ENCODE measurements around the gene PAGR1. TPM values are rescaled to one million over a fixed set of nuclear protein-coding genes. Genes with fewer than 3 reads are reported as not detected.

Gene PAGR1
- total and polyA plus RNA-seq, 2 of the 13 experiments (the other 11 are each of a cell fraction or from before 2014, with no cell fraction given), result 9.8 to 66.4 TPM

DNA sequence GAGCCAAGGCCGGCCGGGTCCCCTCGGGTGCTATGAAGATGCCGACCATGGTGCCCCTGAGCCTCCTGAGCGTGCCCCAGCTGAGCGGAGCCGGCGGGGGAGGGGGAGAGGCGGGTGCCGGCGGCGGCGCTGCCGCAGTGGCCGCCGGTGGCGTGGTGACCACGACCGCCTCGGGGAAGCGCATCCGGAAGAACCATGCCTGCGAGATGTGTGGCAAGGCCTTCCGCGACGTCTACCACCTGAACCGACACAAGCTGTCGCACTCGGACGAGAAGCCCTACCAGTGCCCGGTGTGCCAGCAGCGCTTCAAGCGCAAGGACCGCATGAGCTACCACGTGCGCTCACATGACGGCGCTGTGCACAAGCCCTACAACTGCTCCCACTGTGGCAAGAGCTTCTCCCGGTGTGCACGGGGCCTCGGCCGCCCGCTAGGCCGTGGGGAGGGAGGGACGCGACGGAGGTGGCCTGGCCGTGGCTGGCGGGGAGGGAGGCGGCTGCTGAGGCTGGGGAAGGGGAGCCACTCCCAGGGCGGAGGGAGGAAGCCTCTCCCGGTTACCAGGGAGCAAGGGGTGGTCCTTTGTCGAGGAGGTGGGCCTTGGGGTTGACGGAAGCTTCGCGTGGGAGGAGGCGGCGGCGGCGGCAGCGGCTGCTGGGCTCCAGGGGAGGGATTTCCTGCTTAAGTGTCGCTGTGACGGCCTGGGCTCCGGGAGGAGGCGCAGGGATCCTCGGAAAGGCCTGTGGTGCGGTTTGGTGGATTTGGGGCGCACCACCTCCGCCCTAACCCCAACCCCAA lies 8.3 kb upstream of the PAGR1 start:
- peak overlapping the region; percentile 88 for H3K4me2 ChIP-seq (ENCODE audit: low read depth, low read length)
- ChIA-PET POLR2A (interaction anchor here (0.8 to 3.7 kb wide), 23 partner anchors 10 to 258 kb away, joined by 3 to 80 read pairs (median 6); partner anchors contain the start of genes ALDOA, ASPHD1, CDIPT and KCTD13), CTCF (ENCODE audit: low intra/inter-chr PET ratio, low total read pairs) (interaction anchor here (1.8 kb wide), 1 partner anchor 41 kb away, joined by 5 read pairs; no protein-coding TSS in a partner anchor)
- no peak overlapping the region for H2AFZ ChIP-seq (ENCODE audit: low read length)
- peaks cover 22% of the 10 kb centered on the region for H3K79me2 ChIP-seq (ENCODE audit: insufficient read depth, low read length)
- peak overlapping the region; percentile 63 to 85 (median 77) for H3K4me3 ChIP-seq (replicated peaks in 1 of 3; ENCODE audit: insufficient read depth in 1 of 3, low read depth in 2 of 3, low read length in 3 of 3)
- H3K36me3 ChIP-seq (replicated peaks in 1 of 2; ENCODE audit: control insufficient read depth in 1 of 2, insufficient read depth in 2 of 2, low read length in 2 of 2), result peaks cover 10 to 41% of the 10 kb centered on the region in 2 experiments
- 2% methylated on average over 46 of the region's 69 CpGs for whole genome bisulfite sequencing (ENCODE audit: low lambda C conversion rate)
- TSS peak; percentile 53 for BruUV-seq (replicated peaks)
- FAIRE-seq, result peak; percentile 69
- H4K20me1 ChIP-seq (ENCODE audit: insufficient read depth, low read length), result peaks cover 23% of the 10 kb centered on the region; the same call in 1 of the 2 replicates
- no peaks in the 10 kb centered on the region for H3K9me3 ChIP-seq (ENCODE audit: low read length)
- H3K27me3 ChIP-seq (ENCODE audit: control insufficient read depth in 1 of 2, insufficient read depth in 2 of 2, low read length in 2 of 2), result peaks cover 0 to 4% of the 10 kb centered on the region in 2 experiments; a peak in 2 of 5 replicates
- intact Hi-C loops (cut with micrococcal nuclease; ENCODE audit: unreplicated experiment), result no loop called here
- ATAC-seq, result peak; percentile 2; the same call in 2 of the 3 replicates
- peaks cover 63% of the 10 kb centered on the region for H3K4me1 ChIP-seq (ENCODE audit: insufficient read depth, low read length)
- peak; percentile 81 for DNase-seq (ENCODE audit: low spot score)
- H3K9ac ChIP-seq (ENCODE audit: insufficient read depth, low read depth, low read length), result peak overlapping the region; percentile 78
- peak overlapping the region; percentile 77 for H3K27ac ChIP-seq (ENCODE audit: extremely low read length, insufficient read depth, low read length)
- in situ Hi-C loops (cut with HindIII; ENCODE audit: extremely low pct_ligation_motif_present, low pct_unique_long_range_greater_than_20kb), result loop anchor here (25.0 kb wide), 1 partner anchor 855 kb away; the partner anchor contains the start of genes FBRS and PRR14
- peak; percentile 89 for TF ChIP-seq MIER3 (CRISPR knock-in tag; IDR thresholded peaks at IDR 0.05; ENCODE audit: borderline replicate concordance)
- peak; percentile 99 for TF ChIP-seq ZNF737 (CRISPR knock-in tag; IDR thresholded peaks at IDR 0.05; ENCODE audit: borderline replicate concordance)
- TF ChIP-seq, protein P1, sequence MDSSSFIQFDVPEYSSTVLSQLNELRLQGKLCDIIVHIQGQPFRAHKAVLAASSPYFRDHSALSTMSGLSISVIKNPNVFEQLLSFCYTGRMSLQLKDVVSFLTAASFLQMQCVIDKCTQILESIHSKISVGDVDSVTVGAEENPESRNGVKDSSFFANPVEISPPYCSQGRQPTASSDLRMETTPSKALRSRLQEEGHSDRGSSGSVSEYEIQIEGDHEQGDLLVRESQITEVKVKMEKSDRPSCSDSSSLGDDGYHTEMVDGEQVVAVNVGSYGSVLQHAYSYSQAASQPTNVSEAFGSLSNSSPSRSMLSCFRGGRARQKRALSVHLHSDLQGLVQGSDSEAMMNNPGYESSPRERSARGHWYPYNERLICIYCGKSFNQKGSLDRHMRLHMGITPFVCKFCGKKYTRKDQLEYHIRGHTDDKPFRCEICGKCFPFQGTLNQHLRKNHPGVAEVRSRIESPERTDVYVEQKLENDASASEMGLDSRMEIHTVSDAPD (CRISPR knock-in tag; IDR thresholded peaks at IDR 0.05), result peak; percentile 74; the same call in 1 of the 2 replicates
- peak; percentile 68; the same call in 1 of the 2 replicates for TF ChIP-seq NCOA2 (CRISPR knock-in tag; IDR thresholded peaks at IDR 0.05)
- peak; percentile 94 for TF ChIP-seq ZNF12 (CRISPR knock-in tag; IDR thresholded peaks at IDR 0.05)
- TF ChIP-seq ZNF317 (CRISPR knock-in tag; IDR thresholded peaks at IDR 0.05), result peak; percentile 88
- peak; percentile 86 for TF ChIP-seq ZSCAN25 (CRISPR knock-in tag; IDR thresholded peaks at IDR 0.05)
- peak; percentile 92 for TF ChIP-seq CC2D1A (CRISPR knock-in tag; IDR thresholded peaks at IDR 0.05)
- peak; percentile 100 for TF ChIP-seq KDM5B (CRISPR knock-in tag; IDR thresholded peaks at IDR 0.05; ENCODE audit: borderline replicate concordance)
- TF ChIP-seq KDM1A (CRISPR knock-in tag; IDR thresholded peaks at IDR 0.05), result peak; percentile 69
- TF ChIP-seq NCOR1 (IDR thresholded peaks at IDR 0.05; ENCODE audit: borderline replicate concordance, low read length), result peak; percentile 24; the same call in 1 of the 2 replicates
- TF ChIP-seq PHF5A (CRISPR knock-in tag; IDR thresholded peaks at IDR 0.05; ENCODE audit: low read depth, unreplicated experiment), result no peak
- TF ChIP-seq, protein P2, sequence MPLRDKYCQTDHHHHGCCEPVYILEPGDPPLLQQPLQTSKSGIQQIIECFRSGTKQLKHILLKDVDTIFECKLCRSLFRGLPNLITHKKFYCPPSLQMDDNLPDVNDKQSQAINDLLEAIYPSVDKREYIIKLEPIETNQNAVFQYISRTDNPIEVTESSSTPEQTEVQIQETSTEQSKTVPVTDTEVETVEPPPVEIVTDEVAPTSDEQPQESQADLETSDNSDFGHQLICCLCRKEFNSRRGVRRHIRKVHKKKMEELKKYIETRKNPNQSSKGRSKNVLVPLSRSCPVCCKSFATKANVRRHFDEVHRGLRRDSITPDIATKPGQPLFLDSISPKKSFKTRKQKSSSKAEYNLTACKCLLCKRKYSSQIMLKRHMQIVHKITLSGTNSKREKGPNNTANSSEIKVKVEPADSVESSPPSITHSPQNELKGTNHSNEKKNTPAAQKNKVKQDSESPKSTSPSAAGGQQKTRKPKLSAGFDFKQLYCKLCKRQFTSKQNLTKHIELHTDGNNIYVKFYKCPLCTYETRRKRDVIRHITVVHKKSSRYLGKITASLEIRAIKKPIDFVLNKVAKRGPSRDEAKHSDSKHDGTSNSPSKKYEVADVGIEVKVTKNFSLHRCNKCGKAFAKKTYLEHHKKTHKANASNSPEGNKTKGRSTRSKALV (CRISPR knock-in tag; IDR thresholded peaks at IDR 0.05), result peak; percentile 97
- peak; percentile 86 for TF ChIP-seq ZNF775 (CRISPR knock-in tag; IDR thresholded peaks at IDR 0.05; ENCODE audit: borderline replicate concordance)
- TF ChIP-seq ZNF724P (CRISPR knock-in tag; IDR thresholded peaks at IDR 0.05; ENCODE audit: borderline replicate concordance), result peak; percentile 99
- TF ChIP-seq TMF1 (CRISPR knock-in tag; IDR thresholded peaks at IDR 0.05; ENCODE audit: low read depth), result peak; percentile 96
- TF ChIP-seq NAIF1 (CRISPR knock-in tag; IDR thresholded peaks at IDR 0.05; ENCODE audit: borderline replicate concordance), result peak; percentile 98
- TF ChIP-seq, protein P3, sequence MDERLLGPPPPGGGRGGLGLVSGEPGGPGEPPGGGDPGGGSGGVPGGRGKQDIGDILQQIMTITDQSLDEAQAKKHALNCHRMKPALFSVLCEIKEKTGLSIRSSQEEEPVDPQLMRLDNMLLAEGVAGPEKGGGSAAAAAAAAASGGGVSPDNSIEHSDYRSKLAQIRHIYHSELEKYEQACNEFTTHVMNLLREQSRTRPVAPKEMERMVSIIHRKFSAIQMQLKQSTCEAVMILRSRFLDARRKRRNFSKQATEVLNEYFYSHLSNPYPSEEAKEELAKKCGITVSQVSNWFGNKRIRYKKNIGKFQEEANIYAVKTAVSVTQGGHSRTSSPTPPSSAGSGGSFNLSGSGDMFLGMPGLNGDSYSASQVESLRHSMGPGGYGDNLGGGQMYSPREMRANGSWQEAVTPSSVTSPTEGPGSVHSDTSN (CRISPR knock-in tag; IDR thresholded peaks at IDR 0.05), result no peak
- TF ChIP-seq ZBTB3 (CRISPR knock-in tag; IDR thresholded peaks at IDR 0.05; ENCODE audit: borderline replicate concordance, low read depth), result peak; percentile 94; the same call in 1 of the 2 replicates

Measured in HepG2 (cell line).